Prostate gland (tissue), 2 donors: ENCODE measurements around the gene RALGDS.

Source experiments
- POLR2A ChIP-seq: fragments of 450-650 bp; IDR thresholded peaks from one replicate; pipeline ENCODE4 v1.6.1; 2016; ENCODE audit warnings: antibody characterized with exemption, mild to moderate bottlenecking
- POLR2AphosphoS5 ChIP-seq: sonication (generic); formaldehyde crosslinking; IDR thresholded peaks from one replicate; pipeline ENCODE4 v1.6.1; 2017; ENCODE audit warnings: antibody characterized with exemption
- TF ChIP-seq, protein P1 (sequence below), 4 experiments: fragments of 200-600 bp in 2 of 4; fragments of 450-650 bp in 2 of 4; sonication (generic) in 2 of 4; IDR thresholded peaks; 1 replicate in 3 of 4; 2 replicates in 1 of 4; pipeline ENCODE4 v1.5.1; 2016 to 2019; ENCODE audit warnings: antibody characterized with exemption in 4 of 4, mild to moderate bottlenecking in 2 of 4, moderate library complexity in 2 of 4

DNA sequence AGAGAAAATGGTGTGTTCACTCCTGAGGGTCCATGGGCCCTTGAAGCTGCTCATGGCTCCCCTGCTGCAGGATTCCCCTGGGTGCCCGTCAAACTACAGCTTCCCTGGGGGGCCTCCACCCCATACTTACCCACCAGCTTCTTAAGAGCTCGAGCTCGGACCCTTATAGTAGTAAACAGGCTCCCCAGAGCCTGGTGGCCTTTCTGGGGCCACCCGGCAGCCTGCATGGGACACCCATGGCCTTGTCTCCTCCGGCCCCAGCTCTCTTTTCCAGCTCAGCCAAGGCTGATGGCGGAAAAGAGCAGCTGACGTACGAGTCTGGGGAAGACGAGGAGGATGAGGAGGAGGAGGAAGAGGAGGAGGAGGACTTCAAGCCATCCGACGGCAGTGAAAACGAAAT lies 63.5 kb downstream of the RALGDS start:
- TF ChIP-seq, protein P1, sequence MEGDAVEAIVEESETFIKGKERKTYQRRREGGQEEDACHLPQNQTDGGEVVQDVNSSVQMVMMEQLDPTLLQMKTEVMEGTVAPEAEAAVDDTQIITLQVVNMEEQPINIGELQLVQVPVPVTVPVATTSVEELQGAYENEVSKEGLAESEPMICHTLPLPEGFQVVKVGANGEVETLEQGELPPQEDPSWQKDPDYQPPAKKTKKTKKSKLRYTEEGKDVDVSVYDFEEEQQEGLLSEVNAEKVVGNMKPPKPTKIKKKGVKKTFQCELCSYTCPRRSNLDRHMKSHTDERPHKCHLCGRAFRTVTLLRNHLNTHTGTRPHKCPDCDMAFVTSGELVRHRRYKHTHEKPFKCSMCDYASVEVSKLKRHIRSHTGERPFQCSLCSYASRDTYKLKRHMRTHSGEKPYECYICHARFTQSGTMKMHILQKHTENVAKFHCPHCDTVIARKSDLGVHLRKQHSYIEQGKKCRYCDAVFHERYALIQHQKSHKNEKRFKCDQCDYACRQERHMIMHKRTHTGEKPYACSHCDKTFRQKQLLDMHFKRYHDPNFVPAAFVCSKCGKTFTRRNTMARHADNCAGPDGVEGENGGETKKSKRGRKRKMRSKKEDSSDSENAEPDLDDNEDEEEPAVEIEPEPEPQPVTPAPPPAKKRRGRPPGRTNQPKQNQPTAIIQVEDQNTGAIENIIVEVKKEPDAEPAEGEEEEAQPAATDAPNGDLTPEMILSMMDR (IDR thresholded peaks at IDR 0.05) = no peak
- TF ChIP-seq POLR2A (no peak), POLR2AphosphoS5 (no peak)
